Measurements from ENCODE around the gene PKHD1.

Gene PKHD1

DNA sequence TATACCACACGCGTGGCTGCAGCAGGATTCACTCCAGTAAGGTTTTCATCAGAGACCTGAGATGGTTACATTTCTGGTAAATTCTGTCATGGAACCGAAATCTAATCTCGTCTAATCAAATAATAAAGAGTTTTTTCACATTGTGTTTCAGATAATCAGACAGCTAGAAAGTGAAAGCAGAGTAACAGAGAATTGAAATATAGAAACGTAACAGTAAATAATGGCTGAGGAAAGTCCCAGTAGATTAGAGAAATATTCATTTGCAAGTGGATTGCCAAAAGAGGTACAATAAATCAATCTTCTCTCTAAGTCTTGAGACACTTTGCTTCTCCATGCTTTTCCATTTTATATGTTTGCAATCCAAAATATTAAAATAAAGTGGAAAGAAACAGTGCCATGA, 42.4 kb downstream of the PKHD1 start:
- no peak for DNase-seq

GRCh38 chr6:52042141-52042885, 45.1 kb downstream of the PKHD1 start:
- DNase-seq = no peak

DNA sequence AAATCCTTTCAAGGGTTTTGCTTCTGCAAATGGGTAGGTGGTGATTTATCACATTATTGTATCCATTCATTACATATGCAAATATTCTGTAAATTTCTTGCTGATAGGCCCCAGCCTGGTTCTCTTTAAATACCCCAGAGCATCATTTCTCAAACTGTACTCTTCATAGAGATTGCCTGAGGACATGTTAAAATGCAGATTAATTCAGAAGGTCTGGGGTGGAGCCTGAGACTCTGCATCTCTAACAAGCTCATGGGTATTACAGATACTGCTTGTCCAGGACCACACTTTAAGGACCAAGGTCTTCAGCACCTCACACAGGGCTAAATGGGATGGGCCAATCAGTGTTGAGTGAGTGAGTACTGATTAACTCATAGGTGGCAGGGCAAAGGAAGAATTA, 46.3 kb downstream of the PKHD1 start:
- no peak for DNase-seq

DNA sequence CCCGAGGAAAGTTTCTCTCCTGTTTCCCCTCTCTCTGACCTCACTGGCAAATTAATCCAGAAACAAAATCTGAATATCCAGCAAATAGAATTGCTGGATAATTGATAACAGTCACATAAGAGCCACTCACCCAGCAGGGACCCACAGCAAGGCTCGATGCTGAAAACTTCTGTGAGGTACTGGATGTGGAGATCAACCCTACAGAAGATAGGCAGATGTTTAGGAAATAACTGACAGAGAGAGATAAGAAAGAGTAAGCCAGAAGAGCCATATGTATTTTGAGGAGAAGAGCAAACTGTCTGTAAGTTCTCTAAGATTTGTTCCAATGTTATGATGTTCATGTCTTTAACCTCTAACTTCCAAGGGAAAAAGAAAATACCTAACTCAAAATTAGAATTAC, 59.7 kb downstream of the PKHD1 start:
- DNase-seq = no peak

GRCh38 chr6:52024451-52025068, 62.9 kb downstream of the PKHD1 start:
- DNase-seq = no peak

DNA sequence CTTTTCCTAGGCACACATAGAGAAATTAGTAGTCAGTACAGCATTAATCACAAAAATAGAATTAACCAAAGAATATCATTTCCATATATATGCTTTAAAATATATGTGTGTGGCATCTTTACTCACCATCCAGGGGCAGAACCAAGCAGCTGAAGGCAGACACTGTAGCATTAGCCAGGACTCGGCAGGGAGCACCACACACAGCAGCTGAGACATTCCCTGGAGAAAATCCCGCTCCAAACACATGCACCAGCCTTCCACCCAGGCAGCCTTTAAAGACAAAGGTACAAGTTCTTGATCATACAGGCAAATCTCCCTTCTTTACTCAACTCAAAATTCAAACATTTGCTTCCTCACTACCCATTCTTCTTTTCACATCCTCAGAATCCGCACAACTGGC, 64.7 kb downstream of the PKHD1 start:
- no peak for DNase-seq

DNA sequence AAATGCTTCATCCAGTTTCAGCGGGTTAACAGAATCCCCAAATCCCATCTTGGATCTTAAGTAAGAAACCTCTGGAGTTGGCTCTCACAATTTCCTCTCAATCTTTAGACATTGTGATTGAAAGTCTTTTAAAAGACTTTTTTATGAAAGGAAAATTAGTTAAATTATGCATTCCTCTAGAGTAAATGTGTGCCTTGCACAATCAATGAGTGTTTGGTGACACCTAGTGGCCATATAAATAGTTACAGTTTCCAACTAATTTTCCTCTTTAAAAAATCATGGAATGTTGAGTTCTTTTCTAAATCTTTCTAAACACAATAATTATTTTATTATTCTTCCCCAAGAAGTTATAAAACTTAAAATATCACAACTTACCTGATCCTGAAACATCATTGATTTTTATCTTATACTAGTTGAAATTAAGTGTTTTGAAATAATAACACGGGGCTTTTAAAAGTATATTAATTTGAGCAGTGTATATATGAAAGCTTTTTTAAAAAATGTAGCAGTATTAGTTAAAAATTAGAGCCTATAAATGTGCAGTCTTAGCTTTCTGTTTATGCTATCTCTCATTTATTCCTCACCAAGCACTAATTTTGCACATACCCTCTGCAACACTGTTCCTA, 66.4 kb downstream of the PKHD1 start:
- no peak for DNase-seq

- no peak for DNase-seq
Measured at GRCh38 chr6:52019881-52020280, 67.5 kb downstream of the PKHD1 start.

DNA sequence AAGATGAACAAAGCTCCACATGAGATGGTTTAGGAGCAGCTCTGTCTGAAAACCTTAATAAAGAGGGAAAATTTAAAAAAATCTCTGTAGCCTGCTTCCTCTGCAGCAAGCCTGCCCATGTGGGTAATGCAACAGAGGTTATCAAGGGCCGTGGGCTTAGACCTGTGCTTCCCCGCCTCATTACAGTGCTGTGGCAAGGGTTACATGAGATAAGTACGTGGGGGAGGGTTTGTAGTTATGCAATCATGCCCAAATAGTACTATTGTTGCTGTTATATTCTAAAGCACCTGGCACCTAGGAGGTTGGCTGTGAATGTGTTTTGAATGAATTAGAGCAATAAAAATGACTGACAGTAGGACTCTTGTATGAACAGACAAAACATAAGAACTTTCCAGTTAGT, 68.3 kb downstream of the PKHD1 start:
- DNase-seq = no peak

- DNase-seq = no peak
Measured at GRCh38 chr6:52016915-52017748, 70.3 kb downstream of the PKHD1 start.

GRCh38 chr6:52015953-52016352, 71.5 kb downstream of the PKHD1 start:
- no peak for DNase-seq

DNA sequence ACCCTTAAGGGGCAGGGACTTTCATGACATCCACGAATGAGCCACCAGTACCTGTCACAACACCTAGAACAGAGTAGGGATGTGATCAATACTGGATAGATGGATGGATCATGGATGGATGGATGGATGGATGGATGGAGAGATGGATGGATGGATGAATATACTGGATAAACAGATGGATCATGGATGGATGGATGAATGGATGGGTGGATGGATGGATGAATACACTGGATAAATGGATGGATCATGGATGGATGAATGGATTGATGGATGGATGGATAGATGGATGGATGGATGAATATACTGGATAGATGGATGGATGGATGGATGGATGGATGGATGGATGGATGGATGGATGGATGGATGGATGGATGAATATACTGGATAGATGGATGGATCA, 73.0 kb downstream of the PKHD1 start:
- no peak for DNase-seq

- no peak for DNase-seq
Measured at GRCh38 chr6:52013035-52013434, 74.4 kb downstream of the PKHD1 start.

DNA sequence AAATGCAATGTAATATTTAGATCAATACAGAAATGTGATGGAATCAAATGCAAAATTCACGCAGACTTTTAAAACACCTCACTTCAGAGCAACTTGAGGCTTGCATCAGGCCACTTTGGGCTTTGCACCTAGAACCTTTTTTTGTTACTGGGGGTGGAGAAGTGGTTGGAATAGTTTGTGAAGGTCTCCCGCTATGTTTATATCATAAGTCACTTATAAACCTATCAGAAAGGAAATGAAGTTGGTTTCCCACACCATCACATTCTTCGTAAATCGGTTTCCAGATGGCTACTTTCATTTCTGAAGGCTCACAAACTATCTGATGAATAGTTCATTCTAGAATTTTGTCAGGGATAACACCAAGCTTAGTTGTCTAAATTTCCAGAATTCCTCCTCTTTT, 74.8 kb downstream of the PKHD1 start:
- no peak for DNase-seq

GRCh38 chr6:52010806-52011205, 76.6 kb downstream of the PKHD1 start:
- DNase-seq = no peak

- DNase-seq = no peak
Measured at GRCh38 chr6:52010145-52010544, 77.3 kb downstream of the PKHD1 start.

- DNase-seq = no peak
Measured at GRCh38 chr6:52009466-52010140, 77.8 kb downstream of the PKHD1 start.

DNA sequence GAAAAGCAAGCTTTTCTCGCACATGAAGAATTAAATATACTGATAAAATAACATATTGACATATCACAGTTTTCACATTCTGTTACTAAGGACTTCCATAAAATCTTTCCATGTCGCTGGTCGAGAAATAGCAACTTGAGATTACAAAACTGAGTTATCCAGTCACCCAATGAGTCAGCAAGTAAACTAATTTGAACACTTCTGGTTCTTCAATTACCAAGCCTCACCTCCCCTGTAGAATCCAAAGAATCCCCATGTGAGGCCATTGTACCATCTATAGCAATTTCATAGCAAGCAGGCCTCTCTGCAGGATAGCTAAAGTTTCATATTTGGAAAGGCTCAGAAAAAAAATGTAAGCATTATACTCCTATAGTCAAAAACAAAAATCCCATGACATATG, 87.3 kb downstream of the PKHD1 start:
- no peak for DNase-seq

GRCh38 chr6:51996296-51996947, 91.0 kb downstream of the PKHD1 start:
- DNase-seq = no peak

DNA sequence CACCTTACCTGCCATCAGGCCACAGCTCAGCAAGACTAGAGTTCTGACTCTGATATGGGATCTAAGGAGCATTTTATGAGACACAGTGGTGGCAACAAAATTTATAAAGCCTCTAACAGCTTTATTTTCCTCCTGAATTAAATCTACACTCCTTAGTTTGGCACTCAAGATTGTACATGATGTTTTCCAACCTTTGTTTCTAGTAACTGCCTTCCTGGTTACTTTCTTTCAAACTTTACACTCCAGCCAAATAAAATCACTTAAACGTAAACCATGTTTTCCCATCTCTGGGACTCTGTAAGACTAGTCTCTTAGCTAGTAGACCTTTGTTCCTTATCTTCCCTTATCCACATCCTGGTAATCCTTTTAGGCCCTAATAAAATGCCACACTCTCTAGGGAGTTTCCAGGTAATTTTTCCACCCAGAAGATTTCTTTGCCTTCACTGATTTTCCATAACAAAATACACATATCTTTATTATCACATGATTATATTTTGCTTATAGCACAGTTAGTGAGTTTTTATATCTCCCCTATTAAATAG, 92.1 kb downstream of the PKHD1 start:
- DNase-seq = no peak

DNA sequence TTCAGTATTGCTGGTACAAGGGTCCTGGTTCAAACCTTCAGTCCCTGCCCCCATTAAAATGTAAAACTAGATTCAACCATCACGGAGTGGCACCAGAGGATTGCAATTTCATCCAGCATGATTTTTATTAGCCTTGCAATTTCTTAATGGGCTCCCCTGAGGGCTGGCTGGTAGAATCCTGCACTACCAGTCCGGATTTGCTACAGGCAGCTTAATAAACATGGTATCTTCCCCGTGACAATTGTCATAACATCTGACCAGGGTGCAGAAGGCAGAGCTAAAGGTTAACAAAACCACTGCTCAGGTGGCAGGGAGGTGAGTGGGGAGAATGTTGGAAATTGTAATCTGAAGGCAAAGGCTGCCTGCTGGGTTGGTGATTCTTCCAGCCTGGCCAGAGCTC, 94.5 kb downstream of the PKHD1 start:
- DNase-seq = no peak

DNA sequence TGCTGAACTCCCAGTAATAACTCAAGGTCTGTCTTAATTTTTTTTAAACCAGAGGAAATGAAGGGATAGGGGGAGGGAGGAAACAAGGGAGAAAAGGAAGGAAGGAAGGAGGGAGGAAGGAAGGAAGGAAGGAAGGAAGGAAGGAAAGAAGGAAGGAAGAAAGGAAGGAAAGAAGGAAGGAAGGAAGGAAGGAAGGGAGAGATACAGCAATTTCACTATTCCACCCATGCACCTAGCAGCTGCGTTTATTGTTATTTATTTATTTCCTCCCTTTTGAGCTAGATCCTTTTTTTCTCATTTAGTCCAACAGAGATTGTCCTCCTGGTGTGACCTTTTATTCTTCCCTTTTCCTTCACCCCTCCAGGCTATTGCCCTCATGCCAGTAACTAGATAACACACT, 97.6 kb downstream of the PKHD1 start:
- no peak for DNase-seq
